HepG2 (cell line): ENCODE results near the gene KRTAP5-9. TPM values are rescaled to one million over a fixed set of nuclear protein-coding genes. Genes with fewer than 3 reads are reported as not detected.

Source experiments
- ATAC-seq: fragments of 200-7000 bp; cut with Tn5 transposase; 3 replicates; pipeline ENCODE4 v1.9.1; 2020; ENCODE audit warnings: mild to moderate bottlenecking, moderate library complexity
- BruUV-seq: library from RNA; stranded (reverse); fragments of 400-500 nt; replicated peaks from 2 replicates; lab custom pipeline; 2021; lab: Mats Ljungman, UMichigan
- CTCF ChIA-PET: fragments of 300-600 bp; formaldehyde crosslinking; extraction: SDS; loops from one replicate; lab custom pipeline; 2021; ENCODE audit warnings: low total read pairs, inconsistent platforms, low intra/inter-chr PET ratio; lab: Yijun Ruan, JAX
- POLR2A ChIA-PET: fragments of 350-600 bp; sonication (Branson Sonifier 250); formaldehyde crosslinking; loops from one replicate; lab custom pipeline; 2020; ENCODE audit warnings: antibody characterized with exemption, inconsistent platforms; lab: Yijun Ruan, JAX
- DNase-seq: peaks from one replicate; pipeline ENCODE4 v3.0.0-alpha.2; 2015; ENCODE audit warnings: low spot score
- FAIRE-seq: peaks from 3 replicates; lab custom pipeline; 2011; peaks lifted over from hg19 to GRCh38; lab: Jason Lieb, UNC
- H2AFZ ChIP-seq: one replicate; pipeline ENCODE4 v1.6.1; 2011; ENCODE audit warnings: low read length, inconsistent platforms
- H3K27ac ChIP-seq: fragments of 300-600 bp; 3 replicates; pipeline ENCODE4 v1.8.0; 2011; ENCODE audit warnings: mixed run types, mild to moderate bottlenecking, mixed read lengths, low read length, inconsistent platforms; ENCODE audit not compliant: insufficient read depth; ENCODE audit errors: extremely low read length
- H3K27me3 ChIP-seq, 2 experiments: fragments of 200-600 bp in 1 of 2; 2 replicates in 1 of 2; 3 replicates in 1 of 2; pipeline versions ENCODE4 v1.6.0 to v1.8.0; 2011; ENCODE audit warnings: low read length in 2 of 2, mild to moderate bottlenecking in 2 of 2, moderate library complexity in 2 of 2, inconsistent platforms in 1 of 2; ENCODE audit not compliant: insufficient read depth in 2 of 2, control insufficient read depth in 1 of 2
- H3K36me3 ChIP-seq, 2 experiments: fragments of 200-600 bp in 1 of 2; replicated peaks in 1 of 2; 2 replicates in 1 of 2; 3 replicates in 1 of 2; pipeline versions ENCODE4 v1.5.1 to v1.8.0; 2011; ENCODE audit warnings: low read length in 2 of 2, inconsistent platforms in 1 of 2; ENCODE audit not compliant: insufficient read depth in 2 of 2, control insufficient read depth in 1 of 2
- H3K4me1 ChIP-seq: 2 replicates; pipeline ENCODE4 v1.5.1; 2012; ENCODE audit warnings: low read length, inconsistent platforms; ENCODE audit not compliant: insufficient read depth
- H3K4me2 ChIP-seq: 2 replicates; pipeline ENCODE4 v1.6.0; 2011; ENCODE audit warnings: low read depth, low read length, inconsistent platforms
- H3K4me3 ChIP-seq, 3 experiments: fragments of 200-600 bp in 1 of 3; sonication (generic), shearing (Covaris generic) in 1 of 3; replicated peaks in 1 of 3; 2 replicates each; pipeline ENCODE4 v1.5.1; 2011 to 2016; ENCODE audit warnings: low read length in 3 of 3, inconsistent platforms in 2 of 3, low read depth in 2 of 3, mild to moderate bottlenecking in 2 of 3, control low read depth in 1 of 3, mixed read lengths in 1 of 3; ENCODE audit not compliant: insufficient read depth in 1 of 3
- H3K79me2 ChIP-seq: one replicate; pipeline ENCODE4 v1.6.1; 2011; ENCODE audit warnings: low read length, inconsistent platforms; ENCODE audit not compliant: insufficient read depth
- H3K9ac ChIP-seq: 2 replicates; pipeline ENCODE4 v1.6.0; 2011; ENCODE audit warnings: mild to moderate bottlenecking, low read depth, low read length, inconsistent platforms; ENCODE audit not compliant: insufficient read depth
- H3K9me3 ChIP-seq: 2 replicates; pipeline ENCODE4 v1.5.1; 2012; ENCODE audit warnings: mild to moderate bottlenecking, low read length
- H4K20me1 ChIP-seq: 2 replicates; pipeline ENCODE4 v1.6.0; 2011; ENCODE audit warnings: inconsistent platforms, mild to moderate bottlenecking, low read length, moderate library complexity; ENCODE audit not compliant: insufficient read depth
- ATF7 ChIP-seq, 2 experiments: fragments of 450-650 bp in 1 of 2; sonication (generic) in 1 of 2; formaldehyde crosslinking in 1 of 2; IDR thresholded peaks; 2 replicates each; pipeline versions ENCODE4 v1.4.0 to v1.6.1; 2016 to 2020; ENCODE audit warnings: antibody characterized with exemption in 1 of 2, mild to moderate bottlenecking in 1 of 2, missing genetic modification reagents in 1 of 2
- CHD4 ChIP-seq: fragments of 200-600 bp; sonication (generic); IDR thresholded peaks from 2 replicates; pipeline ENCODE4 v1.7.0; 2017; ENCODE audit warnings: mild to moderate bottlenecking, low read length, borderline replicate concordance
- CREB1 ChIP-seq, 2 experiments: fragments of 450-650 bp in 1 of 2; IDR thresholded peaks; 2 replicates each; pipeline ENCODE4 v1.6.1; 2016 to 2017; ENCODE audit warnings: control low read depth in 1 of 2, mild to moderate bottlenecking in 1 of 2, missing compliant biosample characterization in 1 of 2, missing genetic modification characterization in 1 of 2
- ELK4 ChIP-seq: sonication (generic); formaldehyde crosslinking; IDR thresholded peaks from 2 replicates; pipeline ENCODE4 v1.9.0; 2021; ENCODE audit warnings: missing genetic modification reagents, borderline replicate concordance
- GATA4 ChIP-seq: sonication (generic); IDR thresholded peaks from 2 replicates; pipeline ENCODE4 v1.6.1; 2016; ENCODE audit warnings: antibody characterized with exemption, low read depth, borderline replicate concordance
- KDM5A ChIP-seq: fragments of 200-600 bp; sonication (generic); IDR thresholded peaks from 2 replicates; pipeline ENCODE4 v1.7.0; 2018; ENCODE audit warnings: antibody characterized with exemption, mild to moderate bottlenecking, low read length, borderline replicate concordance
- TEF ChIP-seq: sonication (generic); formaldehyde crosslinking; IDR thresholded peaks from 2 replicates; pipeline ENCODE4 v1.5.0; 2020; ENCODE audit warnings: missing genetic modification reagents
- ZBTB20 ChIP-seq: sonication (generic); formaldehyde crosslinking; IDR thresholded peaks from 2 replicates; pipeline ENCODE4 v1.8.1; 2023; ENCODE audit warnings: missing genetic modification reagents, low read depth, mild to moderate bottlenecking, borderline replicate concordance
- ZNF44 ChIP-seq: sonication (generic); formaldehyde crosslinking; IDR thresholded peaks from 2 replicates; pipeline ENCODE4 v1.5.1; 2020; ENCODE audit warnings: mild to moderate bottlenecking, missing genetic modification reagents
- ZNF512 ChIP-seq: sonication (generic); formaldehyde crosslinking; IDR thresholded peaks from 2 replicates; pipeline ENCODE4 v1.4.0; 2020; ENCODE audit warnings: mild to moderate bottlenecking, missing genetic modification reagents
- ZNF558 ChIP-seq: sonication (generic); formaldehyde crosslinking; IDR thresholded peaks from 2 replicates; pipeline ENCODE4 v1.9.0; 2022; ENCODE audit warnings: mild to moderate bottlenecking, missing genetic modification reagents, borderline replicate concordance
- ZNF660 ChIP-seq: sonication (generic); formaldehyde crosslinking; IDR thresholded peaks from 2 replicates; pipeline ENCODE4 v1.5.1; 2020; ENCODE audit warnings: mild to moderate bottlenecking, low read depth, missing genetic modification reagents, borderline replicate concordance
- ZNF784 ChIP-seq: sonication (generic); formaldehyde crosslinking; IDR thresholded peaks from 2 replicates; pipeline ENCODE4 v1.5.1; 2020; ENCODE audit warnings: missing genetic modification reagents, mild to moderate bottlenecking, borderline replicate concordance
- WGBS: methylation state at CpG from one replicate; pipeline ENCODE4 v1.1.6; 2017; ENCODE audit warnings: low lambda C conversion rate; 5-methylcytosine and 5-hydroxymethylcytosine counted together
- in situ Hi-C: cut with HindIII; loops from 2 replicates; pipeline ENCODE4 v1.10.0; 2017; ENCODE audit warnings: low pct_unique_long_range_greater_than_20kb; ENCODE audit not compliant: extremely low pct_ligation_motif_present
- intact Hi-C: fragments of 100-400 bp; cut with micrococcal nuclease; formaldehyde crosslinking; loops from one replicate; pipeline ENCODE4 v1.10.0; 2022; ENCODE audit not compliant: unreplicated experiment
- polyA plus RNA-seq, 8 experiments: library from polyadenylated mRNA; depleted of rRNA in 3 of 8; stranded (reverse) in 7 of 8; unstranded in 1 of 8; fragments of >200 nt; fragmentation: Illumina TruSeq in 4 of 8; extraction: Trizol in 4 of 8; gene quantifications; 2 replicates each; pipeline versions ENCODE4 v1.2.1 to v1.2.3, GENCODE V29; 2011 to 2016; ENCODE audit warnings: low read depth in 4 of 8, missing spikeins in 1 of 8, mixed read lengths in 1 of 8; ENCODE audit not compliant: insufficient read depth in 1 of 8
- total RNA-seq, 5 experiments: library from RNA; depleted of rRNA; stranded (reverse); fragments of >200 nt; fragmentation: Illumina TruSeq; extraction: Trizol; gene quantifications; 2 replicates each; pipeline ENCODE4 v1.2.3, GENCODE V29; 2016; ENCODE audit warnings: low read depth in 1 of 5

Gene KRTAP5-9
- total and polyA plus RNA-seq, 2 of the 13 experiments (the other 11 are each of a cell fraction or from before 2014, with no cell fraction given): 0.09 TPM; not detected in 1

- no peak for TF ChIP-seq ZNF44 (CRISPR knock-in tag)
- TF ChIP-seq ZNF660: no peak
- no peak for TF ChIP-seq CHD4
These were observed 26.2 kb downstream of the KRTAP5-9 start (continued) for GRCh38 chr11:71574418-71574817.

- FAIRE-seq (no peak), DNase-seq (no peak), ATAC-seq (no peak)
- H4K20me1 ChIP-seq: no peaks in the 10 kb centered on the region
- no peak overlapping the region for H3K27ac ChIP-seq
- no peak overlapping the region for H3K9ac ChIP-seq
- ChIA-PET CTCF (no interaction called here), POLR2A (no interaction called here)
- WGBS: 23% methylated on average over 4 of the region's 4 CpGs
- H3K4me2 ChIP-seq: no peak overlapping the region
- H3K36me3 ChIP-seq: no peaks in the 10 kb centered on the region
- no peaks in the 10 kb centered on the region for H3K9me3 ChIP-seq
- H3K79me2 ChIP-seq: no peaks in the 10 kb centered on the region
- in situ Hi-C loops (no loop called here), intact Hi-C loops (no loop called here)
- H3K4me1 ChIP-seq: peaks cover 30% of the 10 kb centered on the region
- peaks cover 8 to 36% of the 10 kb centered on the region in 2 experiments for H3K27me3 ChIP-seq
- no peak overlapping the region for H3K4me3 ChIP-seq
- BruUV-seq: no TSS peak
- no peak overlapping the region for H2AFZ ChIP-seq
- peak; percentile 81 for TF ChIP-seq ATF7 (IDR thresholded peaks at IDR 0.05)
- TF ChIP-seq ATF7 (CRISPR knock-in tag; IDR thresholded peaks at IDR 0.05): no peak
- no peak for TF ChIP-seq GATA4
- TF ChIP-seq ZBTB20 (CRISPR knock-in tag): no peak
- no peak for TF ChIP-seq TEF
- TF ChIP-seq ZNF784: no peak
- TF ChIP-seq ELK4 (CRISPR knock-in tag): no peak
- no peak for TF ChIP-seq ZNF558 (CRISPR knock-in tag)
- TF ChIP-seq CREB1 (IDR thresholded peaks at IDR 0.05): peak; percentile 25; the same call in 1 of the 2 replicates
- TF ChIP-seq CREB1 (CRISPR knock-in tag; IDR thresholded peaks at IDR 0.05): no peak
- no peak for TF ChIP-seq KDM5A
- TF ChIP-seq ZNF512 (CRISPR knock-in tag): no peak
These were observed 27.7 kb downstream of the KRTAP5-9 start for GRCh38 chr11:71575723-71576424.
